ENCODE measurements around the gene IGF2BP3.

IGF2BP3 gene

GRCh38 chr7:23472556-23472955 is 2.3 kb upstream of the IGF2BP3 start:
- no peak for DNase-seq (ENCODE audit: low read depth in 1 of 2, low spot score in 1 of 2)

- DNase-seq (ENCODE audit: low read depth in 1 of 2, low spot score in 1 of 2), result no peak
Observed at GRCh38 chr7:23472046-23472445, 1.8 kb upstream of the IGF2BP3 start.

GRCh38 chr7:23471106-23471859 is 992 bp upstream of the IGF2BP3 start:
- DNase-seq (ENCODE audit: low read depth in 1 of 2, low spot score in 1 of 2), result no peak

GRCh38 chr7:23469961-23470250 is 385 bp downstream of the IGF2BP3 start:
- DNase-seq (ENCODE audit: low read depth in 1 of 2, low spot score in 1 of 2), result no peak

- no peak for DNase-seq (ENCODE audit: low read depth in 1 of 2, low spot score in 1 of 2)
Observed at GRCh38 chr7:23469150-23469960, 936 bp downstream of the IGF2BP3 start.

DNA sequence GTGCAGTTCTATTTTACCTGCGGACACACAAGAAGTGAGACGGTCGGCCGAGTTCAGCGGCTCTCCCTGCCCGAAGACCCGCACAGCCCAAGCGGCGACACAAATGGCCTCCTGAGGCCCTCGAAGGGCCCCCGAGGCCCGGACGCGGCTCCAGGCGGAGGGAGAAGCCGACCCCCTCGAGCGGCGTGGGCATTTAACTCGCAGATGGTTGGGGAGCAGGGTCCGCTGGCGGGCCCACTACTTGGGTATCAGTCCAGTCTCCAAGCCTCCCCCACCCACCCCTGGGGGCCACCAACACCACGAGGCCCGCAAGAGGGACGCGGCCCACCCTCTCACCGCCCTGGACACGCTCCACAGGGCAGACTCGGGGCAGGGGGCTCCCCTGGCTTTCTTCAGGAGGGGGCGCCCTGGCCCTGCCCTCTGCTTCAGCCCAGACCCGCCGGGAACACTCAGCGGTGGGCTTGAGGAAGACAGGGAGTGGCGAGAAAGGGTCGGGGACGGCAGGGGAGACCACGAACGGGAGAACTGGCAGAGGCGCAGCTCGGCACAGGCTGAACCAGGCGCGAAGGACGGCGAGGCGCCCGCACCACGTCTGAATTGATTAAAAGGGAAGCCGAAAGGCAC is 1.7 kb downstream of the IGF2BP3 start:
- no peak for DNase-seq (ENCODE audit: low read depth in 1 of 2, low spot score in 1 of 2)

DNA sequence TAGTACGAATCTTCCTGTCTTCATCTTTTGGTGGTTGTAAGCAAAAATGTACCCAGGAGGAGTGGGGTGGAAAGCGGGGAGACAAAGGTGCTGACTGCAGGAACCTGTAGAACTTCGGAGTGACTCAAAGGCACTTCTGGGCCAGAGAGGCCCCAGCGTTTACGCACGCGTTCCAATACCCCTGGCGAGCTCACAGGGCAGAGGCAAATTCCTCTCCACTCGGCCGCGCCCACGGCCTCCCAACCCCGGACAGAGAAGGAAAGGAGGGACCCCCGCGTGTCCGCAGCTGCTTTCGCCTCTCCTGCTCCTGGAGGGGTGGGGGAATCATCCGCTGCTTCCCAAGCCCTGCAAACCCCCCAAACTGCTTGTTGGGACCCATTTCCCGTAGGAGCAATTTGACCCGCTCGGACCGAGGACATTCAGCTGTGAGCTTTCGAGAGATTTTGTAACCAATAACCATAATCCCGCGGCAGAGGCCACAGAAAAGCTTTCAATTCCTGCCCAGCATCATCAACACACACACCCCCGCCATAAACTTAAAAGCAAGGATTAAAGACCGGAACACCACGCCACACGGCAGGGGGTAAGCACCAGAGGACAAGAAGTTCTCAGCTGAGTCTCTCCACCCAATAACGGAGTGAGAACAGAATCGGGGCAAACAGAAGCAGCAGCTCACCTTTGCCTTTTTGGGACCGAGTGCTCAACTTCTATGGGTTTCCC is 2.3 kb downstream of the IGF2BP3 start:
- no peak for DNase-seq (ENCODE audit: low read depth in 1 of 2, low spot score in 1 of 2)

DNA sequence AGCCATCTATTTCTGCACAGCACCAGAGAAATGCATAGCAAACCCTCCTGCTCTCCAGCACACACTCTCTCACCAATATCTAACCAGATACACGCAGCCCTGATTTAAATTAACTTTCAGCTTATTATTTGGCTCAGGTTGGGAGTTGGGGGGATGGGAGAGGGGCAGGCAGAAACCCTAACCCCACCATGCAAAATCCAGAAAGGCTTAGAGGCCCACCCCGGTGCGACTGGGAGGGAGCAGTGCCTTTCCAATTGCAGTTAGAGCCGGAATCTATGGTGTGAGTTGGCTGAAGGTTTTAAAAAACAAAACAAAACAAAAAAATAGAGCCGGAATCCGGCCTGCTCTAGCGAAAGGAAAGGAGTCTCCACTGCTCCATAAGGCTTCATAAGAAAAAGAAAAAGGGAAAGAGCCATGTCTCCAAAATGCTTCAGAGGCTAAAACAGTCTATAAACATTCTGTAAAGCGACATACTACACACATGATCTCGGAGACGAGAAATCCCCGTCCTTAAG is 2.9 kb downstream of the IGF2BP3 start:
- DNase-seq (ENCODE audit: low read depth in 1 of 2, low spot score in 1 of 2), result no peak

- DNase-seq (ENCODE audit: low read depth in 1 of 2, low spot score in 1 of 2), result no peak
Observed at GRCh38 chr7:23462846-23463245, 7.4 kb downstream of the IGF2BP3 start.

- no peak for DNase-seq (ENCODE audit: low read depth in 1 of 2, low spot score in 1 of 2)
Observed at GRCh38 chr7:23458044-23458443, 12.2 kb downstream of the IGF2BP3 start.

DNA sequence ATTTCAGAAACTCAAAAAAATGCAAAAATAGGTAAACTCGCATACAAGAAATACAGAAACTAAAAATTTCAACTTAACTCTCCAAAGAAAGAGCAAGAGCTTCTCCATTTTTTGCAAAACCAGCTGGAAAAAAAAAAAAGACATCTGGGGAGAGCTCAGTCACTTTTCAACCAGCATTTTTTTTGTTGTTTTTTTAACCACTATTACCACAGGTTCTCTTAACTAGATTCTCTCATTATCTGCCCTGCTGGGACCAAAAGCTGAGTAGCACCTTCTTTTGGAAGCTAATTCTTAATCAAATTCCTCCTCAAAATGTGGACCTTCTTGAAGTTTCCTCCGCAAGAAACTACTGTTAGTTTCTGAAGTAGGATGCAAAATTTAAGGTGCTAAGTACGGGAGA is 14.2 kb downstream of the IGF2BP3 start:
- no peak for DNase-seq (ENCODE audit: low read depth in 1 of 2, low spot score in 1 of 2)

DNA sequence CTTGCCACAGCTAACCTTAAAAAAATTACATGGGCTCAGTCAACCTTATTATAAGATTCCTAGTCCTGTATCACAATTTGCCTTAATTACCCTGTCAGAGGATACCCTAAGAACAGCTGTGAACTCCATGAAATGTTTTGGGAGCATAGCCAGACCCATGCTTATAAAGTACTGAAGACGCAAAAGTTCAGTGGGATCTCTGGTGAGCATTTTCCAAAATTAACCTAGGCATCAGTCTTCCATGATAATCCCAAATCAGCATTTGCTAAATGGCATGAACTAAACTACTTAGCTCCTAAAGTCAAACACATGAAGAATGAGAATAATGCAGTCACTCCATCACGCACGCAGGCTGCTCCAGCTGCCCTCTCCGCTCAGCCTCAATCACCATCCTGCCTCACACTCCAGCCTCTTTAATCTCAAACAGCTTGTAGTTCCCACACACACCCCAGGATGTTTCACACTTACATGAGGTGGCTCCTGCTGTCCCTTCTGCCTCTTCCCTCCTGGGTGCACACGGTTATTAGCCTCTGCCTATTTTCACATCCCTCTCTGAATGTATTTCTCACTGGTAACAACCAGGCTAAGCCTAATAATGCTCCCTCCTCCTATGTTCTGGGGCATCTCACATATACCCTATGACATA is 15.3 kb downstream of the IGF2BP3 start:
- DNase-seq (ENCODE audit: low read depth in 1 of 2, low spot score in 1 of 2), result no peak

DNA sequence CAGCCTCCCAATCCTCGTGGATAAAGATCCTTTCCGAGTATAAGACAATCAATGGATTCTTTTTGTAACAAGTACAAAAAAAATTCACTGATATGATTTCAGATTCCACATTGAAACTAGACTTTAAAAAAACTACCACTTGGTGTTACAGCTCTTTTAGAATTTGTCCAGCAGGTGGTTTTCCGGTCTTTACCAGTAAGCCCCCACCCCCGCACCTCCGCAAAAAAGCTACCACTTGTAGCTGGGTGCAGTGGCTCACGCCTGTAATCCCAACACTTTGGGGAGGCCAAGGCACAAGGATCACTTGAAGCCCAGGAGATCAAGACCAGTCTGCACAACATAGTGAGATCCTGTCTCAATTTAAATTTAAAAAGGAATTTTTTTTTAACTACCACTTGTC is 19.8 kb downstream of the IGF2BP3 start:
- DNase-seq (ENCODE audit: low read depth in 1 of 2, low spot score in 1 of 2), result no peak

- no peak for DNase-seq (ENCODE audit: low read depth in 1 of 2, low spot score in 1 of 2)
Observed at GRCh38 chr7:23449941-23450340, 20.4 kb downstream of the IGF2BP3 start.

DNA sequence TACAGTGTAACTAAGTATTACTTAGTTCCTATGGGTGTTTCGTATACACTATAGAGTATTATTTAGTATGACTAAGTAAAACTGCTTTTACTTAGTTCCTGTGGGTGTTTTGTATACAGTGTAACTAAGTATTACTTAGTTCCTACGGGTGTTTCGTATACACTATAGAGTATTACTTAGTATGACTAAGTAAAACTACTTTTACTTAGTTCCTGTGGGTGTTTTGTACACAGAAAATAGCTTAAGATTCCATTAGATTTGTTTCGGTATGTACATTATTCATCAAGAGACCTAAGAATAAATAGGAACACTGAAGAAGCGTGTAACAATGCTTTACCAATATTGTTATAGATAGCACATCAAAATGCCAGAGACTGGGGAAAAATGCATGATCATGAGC is 25.0 kb downstream of the IGF2BP3 start:
- no peak for DNase-seq (ENCODE audit: low read depth in 1 of 2, low spot score in 1 of 2)

DNA sequence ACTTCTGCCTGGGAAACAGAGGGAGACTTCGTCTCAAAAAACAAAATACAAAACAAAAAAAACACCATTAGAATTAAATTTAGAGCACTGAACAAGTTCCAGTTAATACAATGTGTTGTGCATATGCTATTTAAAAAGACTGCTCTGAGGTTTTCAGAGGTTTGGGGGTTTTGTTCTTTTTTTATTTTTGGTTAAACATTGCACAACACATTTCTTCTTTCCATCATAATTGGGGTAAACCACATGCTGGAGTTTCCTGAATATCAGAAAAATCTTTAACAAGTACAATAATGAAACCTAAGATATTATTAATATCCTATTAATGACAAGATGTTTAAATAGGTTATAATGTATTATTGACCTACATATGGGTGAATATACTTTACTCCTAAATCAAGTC is 26.3 kb downstream of the IGF2BP3 start:
- no peak for DNase-seq (ENCODE audit: low read depth in 1 of 2, low spot score in 1 of 2)

- no peak for DNase-seq (ENCODE audit: low read depth in 1 of 2, low spot score in 1 of 2)
Observed at GRCh38 chr7:23438171-23438570, 32.1 kb downstream of the IGF2BP3 start.

DNA sequence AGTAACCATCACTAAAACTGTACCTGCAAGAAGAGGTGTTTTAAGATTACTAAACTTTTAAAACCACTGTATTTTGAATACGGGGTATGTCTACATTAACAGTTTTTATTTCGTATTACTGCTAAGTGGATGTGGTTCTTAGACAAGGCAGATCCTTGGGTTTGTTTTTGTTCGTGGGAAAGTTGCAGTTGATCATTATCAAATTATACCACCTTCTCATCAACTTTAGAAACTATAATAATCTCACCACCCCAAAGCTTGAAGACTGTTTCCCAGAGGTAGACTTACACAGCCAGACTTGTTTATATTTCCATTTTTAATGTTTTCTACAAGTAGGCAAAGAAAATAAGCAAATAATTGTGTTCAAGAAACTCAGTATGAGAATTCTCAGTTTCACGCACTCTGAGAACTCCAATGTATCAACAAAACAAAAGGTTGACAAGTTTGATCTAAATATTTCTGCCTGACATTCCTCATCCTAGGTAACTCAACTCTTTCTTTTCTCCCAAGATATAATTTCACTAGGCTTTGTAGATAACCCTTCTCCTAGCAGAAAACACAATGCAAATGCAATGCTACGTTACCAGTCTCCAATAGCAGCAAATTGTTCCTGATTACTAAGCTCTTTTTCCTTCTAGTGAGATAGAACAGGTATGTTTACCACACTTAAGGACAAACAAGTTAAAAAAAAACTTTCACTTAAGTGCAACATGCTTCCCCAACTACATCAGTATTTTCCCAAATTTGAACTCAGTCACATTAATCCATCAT is 36.0 kb downstream of the IGF2BP3 start:
- DNase-seq (ENCODE audit: low read depth in 1 of 2, low spot score in 1 of 2), result no peak

DNA sequence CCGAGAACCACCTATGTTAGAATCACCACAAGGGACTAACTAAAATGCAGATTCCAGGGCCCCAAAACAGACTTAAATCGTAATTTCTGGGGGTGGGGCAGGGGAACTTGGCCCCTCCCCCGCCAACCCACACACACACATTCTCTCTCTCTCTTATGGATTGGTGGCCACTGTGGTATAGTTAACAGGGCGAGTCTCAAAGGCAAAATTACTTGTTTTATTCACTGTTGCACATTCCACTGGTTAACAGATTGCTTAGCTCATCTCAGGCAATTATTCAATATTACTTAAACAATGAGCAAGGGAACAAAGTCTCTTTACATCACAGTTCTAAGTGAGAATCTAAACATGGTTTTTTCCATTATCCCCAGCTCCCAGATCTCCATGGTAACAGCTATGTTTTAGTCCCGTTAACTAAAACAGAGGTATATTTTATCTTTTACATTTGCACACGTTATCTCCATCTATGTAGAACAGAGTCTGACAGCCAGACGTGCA is 38.5 kb downstream of the IGF2BP3 start:
- DNase-seq (ENCODE audit: low read depth in 1 of 2, low spot score in 1 of 2), result no peak

- DNase-seq (ENCODE audit: low read depth in 1 of 2, low spot score in 1 of 2), result no peak
Observed at GRCh38 chr7:23430893-23431259, 39.4 kb downstream of the IGF2BP3 start.

Data from stimulated activated CD4-positive, alpha-beta T cell treated with anti-CD3 and anti-CD28 coated beads, Interleukin-15, amount 100 ng/mL, for 1 hour (primary cell).